Measurements from ENCODE around the gene MED12. TPM values are rescaled to one million over a fixed set of nuclear protein-coding genes. Genes with fewer than 3 reads are reported as not detected.

The MED12 gene
- total RNA-seq, 1 donor from 2014 or later: 33.8 TPM

DNA sequence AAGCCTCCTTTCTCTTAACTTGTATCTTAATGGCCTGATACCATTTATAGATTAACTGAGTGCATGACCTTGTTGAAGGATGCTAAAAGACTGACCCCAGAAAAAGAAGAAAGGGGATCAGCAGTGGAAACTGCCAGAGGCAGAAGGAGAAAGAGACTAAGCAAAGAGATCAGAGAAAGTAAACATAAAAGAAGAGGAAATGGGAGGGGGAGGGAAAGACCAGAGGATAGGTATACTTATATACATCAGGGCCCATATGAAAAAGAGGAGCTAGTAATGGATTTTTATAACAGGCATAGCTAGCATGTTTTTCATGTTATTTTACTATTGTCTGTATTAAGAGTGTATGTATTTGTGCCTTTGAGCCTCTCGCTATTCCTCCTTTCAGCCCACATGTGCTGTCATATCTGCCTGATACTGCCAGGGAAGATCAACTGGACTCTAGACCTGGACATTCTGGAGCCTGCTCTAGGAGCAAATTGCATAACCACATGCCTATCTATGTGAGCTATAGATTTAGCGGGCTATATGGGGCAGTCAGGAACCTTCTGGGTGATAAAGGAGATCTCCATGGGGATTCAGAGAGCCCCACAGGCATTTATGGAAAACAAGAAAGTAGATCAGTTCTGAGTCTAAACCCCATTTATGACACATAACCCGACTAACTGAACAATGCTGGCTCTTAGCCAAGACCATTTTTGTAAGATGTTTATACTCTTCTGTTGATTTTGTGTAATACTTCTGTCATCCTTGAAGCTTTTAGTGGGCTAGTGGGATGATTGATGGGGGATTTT, 36.9 kb upstream of the MED12 start:
- Histone ChIP-seq H3K4me3 (ENCODE audit: insufficient read depth, low read depth, low read length) (no peak overlapping the region), H3K79me2 (ENCODE audit: insufficient read depth, low read length) (no peaks in the 10 kb centered on the region), H3K27me3 (ENCODE audit: insufficient read depth, low read length) (peaks cover 2% of the 10 kb centered on the region), H3K9me3 (ENCODE audit: insufficient read depth, low read depth, low read length) (no peaks in the 10 kb centered on the region), H3K36me3 (ENCODE audit: insufficient read depth, low read length) (no peaks in the 10 kb centered on the region), H2AFZ (ENCODE audit: low read depth, low read length) (no peak overlapping the region), H3K27ac (ENCODE audit: low read depth, low read length) (no peak overlapping the region), H3K4me2 (ENCODE audit: low read length) (no peak overlapping the region), H3K4me1 (ENCODE audit: insufficient read depth, low read length) (no peaks in the 10 kb centered on the region), H3K9ac (ENCODE audit: low read length) (no peak overlapping the region), H4K20me1 (ENCODE audit: insufficient read depth, low read length) (no peaks in the 10 kb centered on the region)
- no peaks in the 10 kb centered on the region for H3K9me3 Mint-ChIP-seq (ENCODE audit: unreplicated experiment)
- no peak for FAIRE-seq
- H3K36me3 Mint-ChIP-seq (ENCODE audit: low read depth, unreplicated experiment): no peaks in the 10 kb centered on the region
- TF ChIP-seq, protein P1, sequence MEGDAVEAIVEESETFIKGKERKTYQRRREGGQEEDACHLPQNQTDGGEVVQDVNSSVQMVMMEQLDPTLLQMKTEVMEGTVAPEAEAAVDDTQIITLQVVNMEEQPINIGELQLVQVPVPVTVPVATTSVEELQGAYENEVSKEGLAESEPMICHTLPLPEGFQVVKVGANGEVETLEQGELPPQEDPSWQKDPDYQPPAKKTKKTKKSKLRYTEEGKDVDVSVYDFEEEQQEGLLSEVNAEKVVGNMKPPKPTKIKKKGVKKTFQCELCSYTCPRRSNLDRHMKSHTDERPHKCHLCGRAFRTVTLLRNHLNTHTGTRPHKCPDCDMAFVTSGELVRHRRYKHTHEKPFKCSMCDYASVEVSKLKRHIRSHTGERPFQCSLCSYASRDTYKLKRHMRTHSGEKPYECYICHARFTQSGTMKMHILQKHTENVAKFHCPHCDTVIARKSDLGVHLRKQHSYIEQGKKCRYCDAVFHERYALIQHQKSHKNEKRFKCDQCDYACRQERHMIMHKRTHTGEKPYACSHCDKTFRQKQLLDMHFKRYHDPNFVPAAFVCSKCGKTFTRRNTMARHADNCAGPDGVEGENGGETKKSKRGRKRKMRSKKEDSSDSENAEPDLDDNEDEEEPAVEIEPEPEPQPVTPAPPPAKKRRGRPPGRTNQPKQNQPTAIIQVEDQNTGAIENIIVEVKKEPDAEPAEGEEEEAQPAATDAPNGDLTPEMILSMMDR (IDR thresholded peaks at IDR 0.05; ENCODE audit: insufficient read depth, low read depth, low read length): no peak
- TF ChIP-seq EZH2 (IDR thresholded peaks at IDR 0.05; ENCODE audit: insufficient read depth, low read length): no peak
- no peaks in the 10 kb centered on the region for H3K27me3 Mint-ChIP-seq (ENCODE audit: low read depth, unreplicated experiment)
- peak; percentile 15 for DNase-seq (ENCODE audit: low read depth)
- H3K4me1 Mint-ChIP-seq (ENCODE audit: low read depth, unreplicated experiment): peaks cover 4% of the 10 kb centered on the region
- H3K4me3 Mint-ChIP-seq (ENCODE audit: unreplicated experiment): no peak overlapping the region
- no peak overlapping the region for H3K27ac Mint-ChIP-seq (ENCODE audit: unreplicated experiment)

DNA sequence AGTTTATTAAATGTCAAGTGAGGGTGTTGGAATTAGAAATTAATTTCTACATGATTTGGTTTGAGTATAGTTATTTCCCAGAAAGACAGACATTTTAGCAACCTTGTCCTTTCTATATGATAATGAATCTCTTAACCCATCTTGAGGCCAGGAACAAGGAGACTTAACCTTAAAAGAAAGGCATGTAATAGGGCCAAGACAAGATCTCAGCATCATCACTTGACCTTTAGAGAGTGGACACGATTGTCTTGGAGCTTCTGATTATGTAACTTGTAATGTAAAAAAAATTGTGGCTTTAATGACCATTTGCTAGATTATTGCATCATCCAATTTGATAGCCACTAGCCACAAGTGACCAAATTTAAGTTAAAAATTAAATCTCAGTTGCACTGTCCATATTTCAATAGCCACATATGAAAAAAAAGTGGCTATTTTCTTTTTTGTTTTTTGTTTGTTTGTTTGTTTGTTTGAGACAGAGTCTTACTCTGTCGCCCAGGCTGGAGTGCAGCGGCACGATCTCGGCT, 36.2 kb upstream of the MED12 start:
- no peak overlapping the region for H3K4me2 ChIP-seq (ENCODE audit: low read length)
- H3K27ac Mint-ChIP-seq (ENCODE audit: unreplicated experiment): no peak overlapping the region
- no peaks in the 10 kb centered on the region for H3K36me3 ChIP-seq (ENCODE audit: insufficient read depth, low read length)
- TF ChIP-seq, protein P1 (IDR thresholded peaks at IDR 0.05; ENCODE audit: insufficient read depth, low read depth, low read length): no peak
- no peak for TF ChIP-seq EZH2 (IDR thresholded peaks at IDR 0.05; ENCODE audit: insufficient read depth, low read length)
- H3K9ac ChIP-seq (ENCODE audit: low read length): no peak overlapping the region
- H3K27me3 ChIP-seq (ENCODE audit: insufficient read depth, low read length): peaks cover 2% of the 10 kb centered on the region
- H3K27ac ChIP-seq (ENCODE audit: low read depth, low read length): no peak overlapping the region
- no peaks in the 10 kb centered on the region for H3K9me3 ChIP-seq (ENCODE audit: insufficient read depth, low read depth, low read length)
- no peak overlapping the region for H3K4me3 ChIP-seq (ENCODE audit: insufficient read depth, low read depth, low read length)
- H4K20me1 ChIP-seq (ENCODE audit: insufficient read depth, low read length): no peaks in the 10 kb centered on the region
- no peak for FAIRE-seq
- DNase-seq (ENCODE audit: low read depth): no peak
- H3K36me3 Mint-ChIP-seq (ENCODE audit: low read depth, unreplicated experiment): no peaks in the 10 kb centered on the region
- H2AFZ ChIP-seq (ENCODE audit: low read depth, low read length): no peak overlapping the region
- H3K4me1 ChIP-seq (ENCODE audit: insufficient read depth, low read length): no peaks in the 10 kb centered on the region
- peaks cover 4% of the 10 kb centered on the region for H3K4me1 Mint-ChIP-seq (ENCODE audit: low read depth, unreplicated experiment)
- H3K4me3 Mint-ChIP-seq (ENCODE audit: unreplicated experiment): no peak overlapping the region
- no peaks in the 10 kb centered on the region for H3K27me3 Mint-ChIP-seq (ENCODE audit: low read depth, unreplicated experiment)
- H3K9me3 Mint-ChIP-seq (ENCODE audit: unreplicated experiment): no peaks in the 10 kb centered on the region
- H3K79me2 ChIP-seq (ENCODE audit: insufficient read depth, low read length): no peaks in the 10 kb centered on the region

DNA sequence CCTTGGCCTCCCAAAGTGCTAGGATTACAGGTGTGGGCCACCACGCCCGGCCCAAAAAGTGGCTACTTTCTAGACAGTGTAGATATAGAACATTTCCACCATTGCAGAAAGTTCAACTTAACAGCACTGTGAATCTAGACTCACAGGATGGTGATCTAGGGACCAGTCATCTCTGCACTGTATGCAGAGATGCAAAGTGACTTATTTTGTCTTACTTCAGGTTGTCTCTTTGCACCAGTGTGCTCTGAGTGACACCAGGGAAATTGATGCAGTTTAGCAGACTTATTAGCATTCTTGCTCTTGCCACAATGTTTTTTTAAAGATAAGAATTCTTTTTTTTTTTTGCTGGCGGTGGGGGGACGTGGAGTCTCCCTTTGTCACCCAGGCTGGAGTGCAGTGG, 35.6 kb upstream of the MED12 start:
- no peak overlapping the region for H2AFZ ChIP-seq (ENCODE audit: low read depth, low read length)
- no peaks in the 10 kb centered on the region for H3K9me3 ChIP-seq (ENCODE audit: insufficient read depth, low read depth, low read length)
- TF ChIP-seq, protein P1 (IDR thresholded peaks at IDR 0.05; ENCODE audit: insufficient read depth, low read depth, low read length): no peak
- TF ChIP-seq EZH2 (IDR thresholded peaks at IDR 0.05; ENCODE audit: insufficient read depth, low read length): no peak
- peaks cover 2% of the 10 kb centered on the region for H3K27me3 ChIP-seq (ENCODE audit: insufficient read depth, low read length)
- H3K79me2 ChIP-seq (ENCODE audit: insufficient read depth, low read length): no peaks in the 10 kb centered on the region
- Mint-ChIP-seq H3K4me3 (ENCODE audit: unreplicated experiment) (no peak overlapping the region), H3K36me3 (ENCODE audit: low read depth, unreplicated experiment) (no peaks in the 10 kb centered on the region), H3K27me3 (ENCODE audit: low read depth, unreplicated experiment) (no peaks in the 10 kb centered on the region), H3K4me1 (ENCODE audit: low read depth, unreplicated experiment) (peaks cover 4% of the 10 kb centered on the region), H3K9me3 (ENCODE audit: unreplicated experiment) (no peaks in the 10 kb centered on the region), H3K27ac (ENCODE audit: unreplicated experiment) (no peak overlapping the region)
- no peaks in the 10 kb centered on the region for H4K20me1 ChIP-seq (ENCODE audit: insufficient read depth, low read length)
- H3K4me2 ChIP-seq (ENCODE audit: low read length): no peak overlapping the region
- FAIRE-seq (no peak), DNase-seq (ENCODE audit: low read depth) (no peak)
- H3K27ac ChIP-seq (ENCODE audit: low read depth, low read length): no peak overlapping the region
- H3K36me3 ChIP-seq (ENCODE audit: insufficient read depth, low read length): no peaks in the 10 kb centered on the region
- no peak overlapping the region for H3K9ac ChIP-seq (ENCODE audit: low read length)
- H3K4me3 ChIP-seq (ENCODE audit: insufficient read depth, low read depth, low read length): no peak overlapping the region
- no peaks in the 10 kb centered on the region for H3K4me1 ChIP-seq (ENCODE audit: insufficient read depth, low read length)

All from astrocyte (in vitro differentiated cells and primary cell).